ENCODE measurements around the gene HAUS5. TPM values are rescaled to one million over a fixed set of nuclear protein-coding genes. Genes with fewer than 3 reads are reported as not detected.
"Not testable (repeated sequence)": the region's sequence is repeated elsewhere in the genome, so short reads cannot be mapped to it uniquely, and the experiment has no call there.

HAUS5 gene
- total RNA-seq, 2 donors from 2014 or later, result 32.0 to 37.2 TPM

DNA sequence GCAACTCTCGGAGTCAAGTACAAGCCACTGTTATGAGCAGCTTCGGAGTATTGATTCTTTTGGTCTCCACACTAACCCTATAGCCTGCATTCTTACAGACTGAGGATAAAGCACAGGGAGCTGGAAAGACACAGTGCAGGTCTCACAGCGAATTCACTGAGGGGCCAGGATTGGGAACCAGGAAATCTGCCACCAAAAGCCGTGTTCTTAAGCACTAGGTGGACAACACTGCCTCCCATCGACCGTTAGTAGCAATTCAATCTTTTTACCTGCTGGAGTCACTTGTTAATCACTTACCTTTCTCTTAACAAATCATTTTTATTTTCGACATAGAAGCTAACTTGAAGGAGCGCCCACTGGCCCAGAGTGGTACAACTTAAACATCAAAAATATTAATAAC, 20.3 kb upstream of the HAUS5 start:
- H3K9me3 Mint-ChIP-seq, result no peaks in the 10 kb centered on the region
- no peak overlapping the region for H3K27ac Mint-ChIP-seq
- ATAC-seq (replicated peaks), result no peak
- H3K36me3 Mint-ChIP-seq (ENCODE audit: low read depth), result no peaks in the 10 kb centered on the region
- H3K27me3 Mint-ChIP-seq, result no peaks in the 10 kb centered on the region
- H3K4me3 Mint-ChIP-seq, result no peak overlapping the region
- H3K4me1 Mint-ChIP-seq, result peaks cover 8% of the 10 kb centered on the region

GRCh38 chr19:35595026-35595425, 17.5 kb upstream of the HAUS5 start:
- H3K9me3 Mint-ChIP-seq; H3K27me3 Mint-ChIP-seq; ATAC-seq (replicated peaks); H3K4me3 Mint-ChIP-seq; H3K27ac Mint-ChIP-seq; H3K36me3 Mint-ChIP-seq (ENCODE audit: low read depth); H3K4me1 Mint-ChIP-seq: not testable (repeated sequence)

- Mint-ChIP-seq H3K27me3 (no peaks in the 10 kb centered on the region), H3K27ac (peak overlapping the region; percentile 55), H3K9me3 (no peaks in the 10 kb centered on the region), H3K4me3 (peak overlapping the region; percentile 30), H3K36me3 (ENCODE audit: low read depth) (no peaks in the 10 kb centered on the region), H3K4me1 (peaks cover 8% of the 10 kb centered on the region)
- ATAC-seq (replicated peaks), result no peak
These were observed 16.6 kb upstream of the HAUS5 start for GRCh38 chr19:35595928-35596327.

DNA sequence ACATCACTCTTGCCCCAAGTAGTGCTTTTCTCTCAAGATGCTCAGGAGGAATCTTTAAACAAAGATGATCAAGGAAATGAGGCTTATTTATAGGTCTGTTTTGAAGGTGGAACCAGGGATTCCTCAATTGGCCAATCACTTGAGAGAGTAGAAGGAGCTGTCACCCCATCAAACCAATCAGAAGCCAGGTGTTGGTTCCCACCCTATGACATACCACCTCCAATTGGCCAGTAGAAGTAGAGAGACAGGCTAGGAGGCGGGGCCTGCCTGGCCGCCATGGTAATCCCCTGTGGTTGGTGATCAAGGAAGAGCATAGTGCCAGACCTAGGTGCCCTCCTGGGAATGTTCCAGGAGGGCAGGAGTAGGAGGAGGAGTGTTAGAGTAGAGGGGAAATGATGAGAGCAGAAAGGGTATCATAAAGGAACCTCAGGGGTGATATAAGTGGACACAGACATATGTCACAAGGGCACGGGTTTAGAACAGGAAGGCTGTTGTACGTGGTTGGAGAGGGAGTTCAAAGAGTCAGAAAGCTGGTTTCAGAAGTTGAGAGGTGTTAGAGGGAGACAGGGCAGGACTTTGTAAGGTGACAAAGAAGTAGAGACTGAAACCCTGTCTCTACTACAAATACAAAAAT, 16.1 kb upstream of the HAUS5 start:
- H3K9me3 Mint-ChIP-seq, result no peaks in the 10 kb centered on the region
- peak; percentile 97 for ATAC-seq (replicated peaks)
- peaks cover 8% of the 10 kb centered on the region for H3K4me1 Mint-ChIP-seq
- H3K27ac Mint-ChIP-seq, result peak overlapping the region; percentile 55
- H3K4me3 Mint-ChIP-seq, result peak overlapping the region; percentile 30
- H3K27me3 Mint-ChIP-seq, result no peaks in the 10 kb centered on the region
- no peaks in the 10 kb centered on the region for H3K36me3 Mint-ChIP-seq (ENCODE audit: low read depth)

DNA sequence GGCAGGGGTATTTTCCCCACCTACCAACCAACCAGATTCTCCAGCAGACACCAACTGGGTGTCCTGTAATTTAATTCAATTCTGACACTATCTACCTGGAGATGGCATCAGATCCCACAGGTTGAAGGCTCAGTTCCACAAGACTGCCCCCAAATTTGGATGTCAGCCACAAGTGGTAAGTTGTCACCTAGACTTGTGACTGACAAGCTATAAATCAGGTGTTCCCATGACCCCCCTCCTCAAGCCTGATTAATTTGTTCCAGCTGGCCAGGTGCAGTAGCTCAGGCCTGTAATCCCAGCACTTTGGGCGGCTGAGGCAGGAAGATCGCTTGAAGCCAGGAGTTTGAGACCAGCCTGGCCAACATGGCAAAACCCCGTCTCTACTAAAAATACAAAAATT, 10.6 kb upstream of the HAUS5 start:
- no peaks in the 10 kb centered on the region for H3K9me3 Mint-ChIP-seq
- no peaks in the 10 kb centered on the region for H3K27me3 Mint-ChIP-seq

GRCh38 chr19:35604436-35604835, 8.1 kb upstream of the HAUS5 start:
- not testable (repeated sequence) for H3K36me3 Mint-ChIP-seq (ENCODE audit: low read depth); H3K27ac Mint-ChIP-seq; H3K9me3 Mint-ChIP-seq; H3K27me3 Mint-ChIP-seq; ATAC-seq (replicated peaks); H3K4me1 Mint-ChIP-seq; H3K4me3 Mint-ChIP-seq

More for the DNA sequence above, 10.6 kb upstream of the HAUS5 start:
- no peak for ATAC-seq (replicated peaks)
- H3K36me3 Mint-ChIP-seq (ENCODE audit: low read depth), result no peaks in the 10 kb centered on the region
- no peak overlapping the region for H3K4me3 Mint-ChIP-seq
- no peaks in the 10 kb centered on the region for H3K4me1 Mint-ChIP-seq
- H3K27ac Mint-ChIP-seq, result no peak overlapping the region

GRCh38 chr19:35607170-35607569, 5.4 kb upstream of the HAUS5 start:
- ATAC-seq (replicated peaks); H3K9me3 Mint-ChIP-seq; H3K4me3 Mint-ChIP-seq; H3K27ac Mint-ChIP-seq; H3K27me3 Mint-ChIP-seq; H3K4me1 Mint-ChIP-seq; H3K36me3 Mint-ChIP-seq (ENCODE audit: low read depth): not testable (repeated sequence)

DNA sequence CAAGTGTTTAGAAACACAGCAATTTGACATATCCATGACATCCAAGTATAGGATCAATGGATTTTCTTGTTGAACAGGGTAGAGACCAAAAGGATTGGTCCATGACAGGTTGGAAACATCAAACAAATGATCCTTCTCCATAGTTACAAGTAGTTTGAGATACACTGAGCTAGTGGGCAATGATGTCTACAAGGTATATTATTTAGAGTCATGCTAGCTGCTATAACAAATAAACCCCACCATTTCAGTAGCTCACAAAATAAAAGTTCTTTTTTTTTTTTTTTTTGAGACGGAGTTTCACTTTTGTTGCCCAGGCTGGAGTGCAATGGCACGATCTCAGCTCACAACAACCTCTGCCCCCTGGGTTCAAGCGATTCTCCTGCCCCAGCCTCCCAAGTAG, 4.9 kb upstream of the HAUS5 start:
- no peak for ATAC-seq (replicated peaks)
- H3K4me3 Mint-ChIP-seq, result no peak overlapping the region
- no peaks in the 10 kb centered on the region for H3K4me1 Mint-ChIP-seq
- peaks cover 4% of the 10 kb centered on the region for H3K36me3 Mint-ChIP-seq (ENCODE audit: low read depth)
- no peak overlapping the region for H3K27ac Mint-ChIP-seq
- H3K9me3 Mint-ChIP-seq, result peaks cover 6% of the 10 kb centered on the region
- no peaks in the 10 kb centered on the region for H3K27me3 Mint-ChIP-seq

DNA sequence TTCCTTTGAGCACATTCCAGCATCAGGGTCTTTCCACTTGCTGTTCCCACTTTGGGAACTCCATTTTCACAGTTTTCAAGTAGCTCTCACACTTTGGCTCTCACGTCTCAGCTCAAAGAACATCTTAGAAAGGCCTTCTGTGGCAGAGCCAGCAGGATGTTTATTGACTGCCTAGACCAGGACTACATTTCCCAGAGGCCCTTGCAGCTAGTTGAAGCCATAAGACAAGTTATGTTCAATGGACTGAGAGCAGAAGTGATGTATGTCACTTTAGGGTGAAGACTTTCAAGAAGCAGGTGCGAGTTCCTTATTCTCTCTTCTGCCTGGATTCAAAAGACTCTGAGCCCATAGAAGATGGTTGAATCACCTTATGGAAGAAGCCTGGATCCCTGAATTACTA, 4.3 kb upstream of the HAUS5 start:
- no peaks in the 10 kb centered on the region for H3K4me1 Mint-ChIP-seq
- peak overlapping the region; percentile 19 for H3K4me3 Mint-ChIP-seq
- H3K27me3 Mint-ChIP-seq, result no peaks in the 10 kb centered on the region
- peaks cover 6% of the 10 kb centered on the region for H3K9me3 Mint-ChIP-seq
- no peak for ATAC-seq (replicated peaks)
- H3K36me3 Mint-ChIP-seq (ENCODE audit: low read depth), result peaks cover 6% of the 10 kb centered on the region
- H3K27ac Mint-ChIP-seq, result peak overlapping the region; percentile 17

DNA sequence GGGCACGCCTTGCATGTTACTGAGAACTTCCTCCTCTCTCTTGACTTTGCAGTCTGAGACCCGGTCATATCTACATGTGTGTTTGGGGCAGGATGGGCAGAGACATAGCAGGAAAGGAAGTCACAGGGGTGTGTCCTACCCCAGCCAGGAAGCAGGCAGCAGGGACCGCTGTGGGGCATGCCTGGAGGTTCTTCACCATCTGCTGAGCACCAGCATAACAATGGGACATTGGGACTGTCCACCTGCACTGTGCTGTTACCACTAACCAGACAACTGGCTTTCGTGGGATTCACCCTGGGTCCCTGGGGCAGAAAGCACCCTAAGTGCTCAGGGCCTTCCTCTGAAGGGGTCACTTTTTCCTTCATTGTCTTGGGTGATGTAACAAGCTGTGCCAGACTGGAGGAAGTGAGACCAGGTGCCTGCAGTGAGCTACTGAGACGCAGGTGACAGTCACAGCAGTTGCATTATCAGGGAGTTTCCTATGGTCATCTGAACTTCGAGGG, 2.6 kb upstream of the HAUS5 start:
- peak; percentile 20 for ATAC-seq (replicated peaks)
- peak overlapping the region; percentile 34 for H3K4me3 Mint-ChIP-seq
- H3K4me1 Mint-ChIP-seq, result no peaks in the 10 kb centered on the region
- peaks cover 6% of the 10 kb centered on the region for H3K9me3 Mint-ChIP-seq
- peak overlapping the region; percentile 76 for H3K27ac Mint-ChIP-seq
- no peaks in the 10 kb centered on the region for H3K27me3 Mint-ChIP-seq
- peaks cover 6% of the 10 kb centered on the region for H3K36me3 Mint-ChIP-seq (ENCODE audit: low read depth)

GRCh38 chr19:35612224-35612558, 344 bp upstream of the HAUS5 start:
- no peak for ATAC-seq (replicated peaks)
- Mint-ChIP-seq H3K27me3 (no peaks in the 10 kb centered on the region), H3K4me3 (peak overlapping the region; percentile 79), H3K27ac (peak overlapping the region; percentile 91), H3K36me3 (ENCODE audit: low read depth) (peaks cover 16% of the 10 kb centered on the region), H3K4me1 (no peaks in the 10 kb centered on the region), H3K9me3 (peaks cover 6% of the 10 kb centered on the region)

- Mint-ChIP-seq H3K9me3 (peaks cover 2% of the 10 kb centered on the region), H3K27ac (peak overlapping the region; percentile 91), H3K4me1 (no peaks in the 10 kb centered on the region), H3K36me3 (ENCODE audit: low read depth) (peaks cover 16% of the 10 kb centered on the region), H3K27me3 (no peaks in the 10 kb centered on the region), H3K4me3 (peak overlapping the region; percentile 79)
- ATAC-seq (replicated peaks), result no peak
These were observed 1.0 kb downstream of the HAUS5 start for GRCh38 chr19:35613574-35613973.

- Mint-ChIP-seq H3K27ac (no peak overlapping the region), H3K36me3 (ENCODE audit: low read depth) (peaks cover 16% of the 10 kb centered on the region), H3K4me1 (no peaks in the 10 kb centered on the region), H3K27me3 (no peaks in the 10 kb centered on the region), H3K4me3 (no peak overlapping the region), H3K9me3 (no peaks in the 10 kb centered on the region)
- ATAC-seq (replicated peaks), result no peak
These were observed 2.5 kb downstream of the HAUS5 start for GRCh38 chr19:35615036-35615435.

DNA sequence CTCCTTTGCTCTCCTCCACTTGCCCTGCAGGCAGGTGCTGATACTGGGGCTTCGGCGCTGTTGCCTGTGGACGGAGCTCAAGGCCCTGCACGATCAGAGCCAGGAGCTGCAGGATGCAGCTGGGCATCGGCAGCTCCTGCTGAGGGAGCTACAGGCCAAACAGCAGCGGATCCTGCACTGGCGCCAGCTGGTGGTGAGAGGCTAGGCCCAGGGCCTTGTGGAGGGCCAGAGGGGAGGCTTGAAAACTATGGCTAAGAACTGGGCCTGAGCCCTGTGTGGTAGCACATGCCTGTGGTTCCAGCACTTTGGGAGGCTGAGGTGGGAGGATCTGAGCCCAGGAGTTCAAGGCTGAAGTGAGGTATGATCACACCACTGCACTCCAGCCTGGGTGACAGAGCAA, 6.3 kb downstream of the HAUS5 start:
- no peaks in the 10 kb centered on the region for H3K9me3 Mint-ChIP-seq

DNA sequence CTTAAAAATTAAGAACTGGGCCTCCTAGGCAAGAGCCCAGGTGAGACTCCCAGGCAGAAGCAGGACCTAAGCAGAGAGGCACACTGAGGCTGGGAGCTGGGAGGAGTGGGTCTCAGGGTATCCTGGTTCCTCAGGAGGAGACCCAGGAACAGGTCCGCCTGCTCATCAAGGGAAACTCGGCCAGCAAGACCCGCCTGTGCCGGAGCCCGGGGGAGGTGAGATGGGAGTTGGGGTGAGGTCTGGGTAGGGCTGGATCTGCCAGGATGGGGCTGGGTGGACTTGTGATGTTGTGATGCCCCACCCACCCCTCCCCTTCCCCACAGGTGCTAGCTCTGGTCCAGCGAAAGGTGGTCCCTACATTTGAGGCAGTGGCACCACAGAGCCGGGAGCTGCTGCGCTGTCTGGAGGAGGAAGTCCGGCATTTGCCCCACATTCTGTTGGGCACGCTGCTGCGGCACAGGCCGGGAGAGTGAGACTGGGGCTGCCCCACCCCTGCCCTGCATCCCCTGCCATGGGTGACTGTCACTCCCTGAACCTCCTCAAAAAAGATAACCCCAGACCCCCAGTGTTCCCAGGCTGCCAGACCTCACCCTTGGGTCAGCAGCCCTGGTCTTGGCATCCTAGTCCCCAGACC, 6.9 kb downstream of the HAUS5 start:
- no peaks in the 10 kb centered on the region for H3K4me1 Mint-ChIP-seq
- H3K36me3 Mint-ChIP-seq (ENCODE audit: low read depth), result peaks cover 28% of the 10 kb centered on the region
- H3K27me3 Mint-ChIP-seq, result no peaks in the 10 kb centered on the region
- ATAC-seq (replicated peaks), result no peak
- no peak overlapping the region for H3K4me3 Mint-ChIP-seq
- H3K9me3 Mint-ChIP-seq, result no peaks in the 10 kb centered on the region
- H3K27ac Mint-ChIP-seq, result no peak overlapping the region

More for the DNA sequence above, 6.3 kb downstream of the HAUS5 start:
- peaks cover 28% of the 10 kb centered on the region for H3K36me3 Mint-ChIP-seq (ENCODE audit: low read depth)
- no peak overlapping the region for H3K4me3 Mint-ChIP-seq
- no peak for ATAC-seq (replicated peaks)
- H3K4me1 Mint-ChIP-seq, result no peaks in the 10 kb centered on the region
- no peak overlapping the region for H3K27ac Mint-ChIP-seq
- no peaks in the 10 kb centered on the region for H3K27me3 Mint-ChIP-seq
